Astrocyte of the spinal cord (primary cell): ENCODE measurements around the gene ZNF576.

Experiments
- DNase-seq: peaks from one replicate; pipeline ENCODE4 v3.0.0; 2011; ENCODE audit warnings: low read depth, low spot score
- H3K4me3 ChIP-seq: 2 replicates; pipeline ENCODE4 v1.5.1; 2011; ENCODE audit warnings: low read depth, mild to moderate bottlenecking, low read length, moderate library complexity
- CTCF ChIP-seq: IDR thresholded peaks from 2 replicates; pipeline ENCODE4 v1.5.1; 2012; ENCODE audit warnings: low read depth, mild to moderate bottlenecking, low read length, inconsistent platforms
- in situ Hi-C: cut with HindIII; loops from 2 replicates; pipeline ENCODE4 v1.10.0; 2017; ENCODE audit warnings: low sequenced_read_pairs

ZNF576 gene

DNA sequence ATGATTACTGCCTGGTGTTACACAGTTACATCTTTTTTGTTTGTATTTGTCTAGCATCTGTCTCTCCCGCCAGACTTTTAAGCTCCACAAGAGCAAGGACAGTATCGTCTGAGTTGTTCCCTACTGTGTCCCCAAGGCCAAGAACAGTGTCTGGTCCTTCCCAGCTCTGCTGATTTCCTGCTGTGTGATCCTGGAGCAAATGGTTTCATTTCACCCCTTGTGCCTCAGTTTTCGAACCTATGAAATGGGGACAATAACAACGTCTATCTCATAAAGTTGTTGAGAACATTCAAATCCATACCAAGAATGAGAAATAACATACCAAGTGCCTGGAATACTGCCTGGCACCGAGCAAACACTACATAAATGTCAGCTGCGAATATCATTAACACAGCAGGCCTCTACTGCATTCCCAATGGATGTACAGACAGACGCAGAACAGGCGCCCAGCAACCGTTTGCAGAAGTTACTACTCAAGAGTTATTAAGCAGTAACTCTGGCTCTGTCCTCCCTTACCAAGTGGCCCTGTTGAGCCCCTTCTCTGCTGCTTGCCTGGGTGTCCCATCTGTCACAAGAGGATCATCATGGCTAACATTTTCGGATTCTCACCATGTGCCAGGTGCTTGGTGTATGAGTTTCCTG lies 32.5 kb upstream of the ZNF576 start:
- H3K4me3 ChIP-seq, result no peak overlapping the region
- in situ Hi-C loops, result no loop called here
- no peak for TF ChIP-seq CTCF
- no peak for DNase-seq

DNA sequence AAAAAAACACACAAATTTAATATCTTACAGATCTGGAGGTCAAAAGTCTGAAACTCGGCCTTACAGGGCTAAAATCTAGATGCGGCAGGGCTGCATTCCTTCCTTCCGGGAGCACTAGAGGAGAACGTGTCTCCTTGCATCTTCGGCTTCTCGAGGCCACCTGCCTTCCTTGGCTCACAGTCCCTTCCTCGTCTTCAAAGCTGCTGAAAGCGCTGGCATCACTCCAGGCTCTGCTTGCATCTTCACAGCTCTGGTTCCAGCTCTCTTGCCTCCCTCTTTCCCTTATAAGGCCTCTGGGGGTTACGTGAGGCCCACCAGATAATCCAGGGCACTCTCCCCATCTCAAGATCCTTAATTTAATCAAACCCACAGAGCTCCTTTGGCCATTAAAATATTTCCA lies 31.6 kb upstream of the ZNF576 start:
- DNase-seq, result no peak
- in situ Hi-C loops, result no loop called here
- no peak for TF ChIP-seq CTCF

GRCh38 chr19:43569657-43570056 lies 26.7 kb upstream of the ZNF576 start:
- no peak overlapping the region for H3K4me3 ChIP-seq
- no peak for TF ChIP-seq CTCF
- no peak for DNase-seq
- in situ Hi-C loops, result no loop called here

More for the DNA sequence above, 31.6 kb upstream of the ZNF576 start:
- no peak overlapping the region for H3K4me3 ChIP-seq

DNA sequence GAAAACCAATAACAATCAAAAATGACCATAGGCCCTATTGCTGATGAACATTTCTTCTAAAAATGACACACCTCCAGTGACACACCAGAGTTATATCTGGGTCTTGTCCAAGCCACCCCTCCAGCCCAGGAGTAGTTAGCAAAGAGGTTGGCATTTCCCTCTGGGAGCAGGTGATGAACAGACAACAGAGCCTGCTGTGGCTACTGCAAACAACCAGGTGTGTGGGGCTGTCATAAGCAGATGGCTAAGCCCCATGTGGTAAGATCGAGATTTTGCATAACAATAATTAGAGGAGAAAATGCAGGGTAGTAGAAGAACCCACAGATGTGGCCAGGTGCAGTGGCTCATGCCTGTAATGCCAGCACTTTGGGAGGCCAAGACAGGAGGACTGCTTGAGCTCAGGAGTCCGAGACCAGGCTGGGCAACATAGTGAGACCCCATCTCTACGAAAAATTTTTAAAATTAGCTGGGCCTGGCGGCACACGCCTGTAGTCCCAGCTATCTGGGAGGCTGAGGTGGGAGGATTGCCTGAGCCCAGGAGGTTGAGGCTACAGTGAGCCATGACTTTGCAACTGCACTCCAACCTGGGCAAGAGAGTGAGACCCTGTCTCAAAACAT lies 26.1 kb upstream of the ZNF576 start:
- H3K4me3 ChIP-seq, result no peak overlapping the region
- in situ Hi-C loops, result no loop called here
- no peak for DNase-seq
- TF ChIP-seq CTCF, result no peak

- no peak for TF ChIP-seq CTCF
- in situ Hi-C loops, result no loop called here
- DNase-seq, result no peak
- H3K4me3 ChIP-seq, result no peak overlapping the region
Measured at GRCh38 chr19:43572171-43572588, 24.2 kb upstream of the ZNF576 start.

DNA sequence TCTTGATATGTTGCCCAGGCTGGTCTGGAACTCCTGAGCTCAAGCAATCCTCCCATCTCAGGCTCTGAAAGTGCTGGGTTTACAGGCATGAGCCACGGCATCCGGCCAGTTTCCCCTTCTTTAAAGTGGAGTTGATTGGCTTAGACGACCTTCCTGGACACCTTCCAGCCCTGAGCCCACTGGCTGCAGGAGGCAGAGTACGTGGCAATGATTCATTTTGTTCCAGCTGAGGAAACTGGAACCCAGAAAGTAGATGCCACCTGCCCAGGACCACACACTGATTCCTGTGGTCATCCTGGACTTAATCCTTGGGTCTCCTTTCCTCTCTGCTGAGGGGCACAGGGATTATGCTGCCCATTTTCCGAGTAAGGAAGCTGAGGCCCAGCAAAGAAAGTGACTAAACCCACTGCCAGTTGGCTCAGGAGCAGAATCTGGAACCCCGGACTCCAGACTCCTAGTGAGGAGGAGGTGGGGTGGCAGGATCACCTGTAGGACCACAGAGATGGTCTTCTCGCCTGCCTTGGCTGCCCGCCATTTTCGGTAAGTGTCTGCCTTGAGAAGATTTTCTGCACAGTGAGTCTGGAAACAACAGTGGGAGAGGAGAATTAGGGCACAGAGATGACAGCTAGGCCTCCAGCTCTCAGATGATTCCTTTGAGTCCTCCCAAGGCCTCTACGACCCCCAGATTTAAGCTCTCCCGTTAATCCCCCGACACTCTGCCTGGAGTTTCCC lies 21.8 kb upstream of the ZNF576 start:
- peak overlapping the region; percentile 88 for H3K4me3 ChIP-seq
- in situ Hi-C loops, result no loop called here
- peak; percentile 52 for DNase-seq
- no peak for TF ChIP-seq CTCF
